A549 (cell line): Measurements from ENCODE around the gene FOS. TPM values are rescaled to one million over a fixed set of nuclear protein-coding genes. Genes with fewer than 3 reads are reported as not detected.

Experiments
- ATAC-seq, 2 experiments: fragments of 200-7000 bp in 1 of 2; fragments of >200 bp in 1 of 2; cut with Nextera tagmentation in 1 of 2; cut with Tn5 transposase in 1 of 2; 3 replicates each; pipeline versions ENCODE4 v1.8.0 to v1.9.1; 2018 to 2020; ENCODE audit warnings: mild to moderate bottlenecking in 1 of 2, moderate library complexity in 1 of 2
- CTCF ChIA-PET: fragments of 300-600 bp; sonication (Branson Sonifier 250); formaldehyde crosslinking; extraction: SDS; loops from one replicate; lab custom pipeline; 2021; ENCODE audit warnings: antibody characterized with exemption, inconsistent platforms; lab: Yijun Ruan, JAX
- POLR2A ChIA-PET: fragments of 350-600 bp; formaldehyde crosslinking; extraction: SDS; loops from one replicate; lab custom pipeline; 2021; ENCODE audit warnings: antibody characterized with exemption, inconsistent platforms; lab: Yijun Ruan, JAX
- DNase-seq, 2 experiments: peaks; one replicate each; pipeline versions ENCODE4 v3.0.0 to v3.0.0-alpha.2; 2011 to 2016; ENCODE audit warnings: low read depth in 1 of 2, low spot score in 1 of 2
- FAIRE-seq: peaks from 2 replicates; lab custom pipeline; 2011; peaks lifted over from hg19 to GRCh38; lab: Jason Lieb, UNC
- H3K27ac ChIP-seq, 2 experiments: fragments of >200 bp; sonication (Bioruptor Twin); formaldehyde crosslinking; 3 replicates each; pipeline ENCODE4 v1.5.1; 2016 to 2017
- H3K4me1 ChIP-seq: fragments of >200 bp; sonication (Bioruptor Twin); formaldehyde crosslinking; 3 replicates; pipeline ENCODE4 v1.6.1; 2016
- H3K4me2 ChIP-seq: fragments of >200 bp; sonication (Bioruptor Twin); formaldehyde crosslinking; 3 replicates; pipeline ENCODE4 v1.6.1; 2016
- H3K4me3 ChIP-seq: fragments of >200 bp; sonication (Bioruptor Twin); formaldehyde crosslinking; 3 replicates; pipeline ENCODE4 v1.5.1; 2016
- H3K9me3 ChIP-seq: fragments of >200 bp; sonication (Bioruptor Twin); formaldehyde crosslinking; 3 replicates; pipeline ENCODE4 v1.6.1; 2016
- CBX2 ChIP-seq: fragments of 200-600 bp; sonication (generic); IDR thresholded peaks from 2 replicates; pipeline ENCODE4 v1.6.1; 2016; ENCODE audit warnings: low read depth, mild to moderate bottlenecking, borderline replicate concordance
- CBX8 ChIP-seq: fragments of 200-600 bp; sonication (generic); IDR thresholded peaks from 2 replicates; pipeline ENCODE4 v1.6.1; 2016
- CEBPB ChIP-seq, 2 experiments: fragments of >200 bp in 1 of 2; sonication (Bioruptor Twin) in 1 of 2; formaldehyde crosslinking in 1 of 2; IDR thresholded peaks; 2 replicates each; pipeline ENCODE4 v1.6.1; 2012 to 2016
- EP300 ChIP-seq, 2 experiments: fragments of >200 bp; sonication (Bioruptor Twin); formaldehyde crosslinking; IDR thresholded peaks; 2 replicates in 1 of 2; 3 replicates in 1 of 2; pipeline ENCODE4 v1.6.1; 2016 to 2017
- FOSB ChIP-seq: fragments of 250-450 bp; sonication (Bioruptor Pico); IDR thresholded peaks from 2 replicates; pipeline ENCODE4 v1.5.0; 2020; ENCODE audit warnings: mild to moderate bottlenecking, moderate library complexity
- HOXB13 ChIP-seq: fragments of 250-450 bp; sonication (Bioruptor Pico); IDR thresholded peaks from 2 replicates; pipeline ENCODE4 v1.5.0; 2020; ENCODE audit warnings: low read depth, mild to moderate bottlenecking, moderate library complexity
- JUN ChIP-seq, 2 experiments: fragments of >200 bp; sonication (Bioruptor Twin); formaldehyde crosslinking; IDR thresholded peaks; 2 replicates in 1 of 2; 3 replicates in 1 of 2; pipeline ENCODE4 v1.6.1; 2016 to 2017
- KDM1A ChIP-seq: fragments of 200-600 bp; sonication (generic); IDR thresholded peaks from 2 replicates; pipeline ENCODE4 v1.6.1; 2016; ENCODE audit warnings: low read depth, mild to moderate bottlenecking
- MAFK ChIP-seq: fragments of 450-650 bp; IDR thresholded peaks from 2 replicates; pipeline ENCODE4 v1.6.1; 2014; ENCODE audit not compliant: partially characterized antibody
- MYC ChIP-seq: IDR thresholded peaks from 2 replicates; pipeline ENCODE4 v1.6.1; 2012; ENCODE audit warnings: mild to moderate bottlenecking, inconsistent platforms, low read length, improper control_type of control experiment, borderline replicate concordance
- NFE2L2 ChIP-seq: fragments of 150-350 bp; conservative IDR thresholded peaks from 2 replicates; pipeline ENCODE4 v1.6.1; 2014; ENCODE audit warnings: low read length
- NR3C1 ChIP-seq: fragments of >200 bp; sonication (Bioruptor Twin); formaldehyde crosslinking; IDR thresholded peaks from 3 replicates; pipeline ENCODE4 v1.6.1; 2017
- ZFP36 ChIP-seq: fragments of 450-650 bp; IDR thresholded peaks from 2 replicates; pipeline ENCODE4 v1.6.1; 2014; ENCODE audit warnings: borderline replicate concordance; ENCODE audit not compliant: partially characterized antibody
- ZSCAN20 ChIP-seq: fragments of 250-450 bp; sonication (Bioruptor Pico); IDR thresholded peaks from 2 replicates; pipeline ENCODE4 v1.8.0; 2022; ENCODE audit warnings: mild to moderate bottlenecking, moderate library complexity
- WGBS: methylation state at CpG from one replicate; pipeline ENCODE4 v1.1.6; 2017; ENCODE audit errors: missing lambda C conversion rate; 5-methylcytosine and 5-hydroxymethylcytosine counted together
- polyA plus RNA-seq, 4 experiments: library from polyadenylated mRNA; depleted of rRNA in 3 of 4; stranded (reverse); fragments of >200 nt; fragmentation: RNase III in 1 of 4; extraction: RNeasy Plus Mini Kit Qiagen cat#74134 plus additional on column Dnase treatment in 1 of 4; gene quantifications; 2 replicates in 3 of 4; 3 replicates in 1 of 4; pipeline ENCODE4 v1.2.3, GENCODE V29; 2011 to 2017
- TF ChIP-seq, protein P1 (sequence below): fragments of 200-600 bp; sonication (generic); IDR thresholded peaks from 2 replicates; pipeline ENCODE4 v1.6.1; 2016; ENCODE audit warnings: antibody characterized with exemption, mild to moderate bottlenecking, moderate library complexity
- TF ChIP-seq, protein P2 (sequence below): fragments of 250-450 bp; sonication (Bioruptor Pico); IDR thresholded peaks from 2 replicates; pipeline ENCODE4 v1.5.0; 2021; ENCODE audit warnings: mild to moderate bottlenecking, moderate library complexity, borderline replicate concordance
- TF ChIP-seq, protein P3 (sequence below): fragments of 250-450 bp; sonication (Bioruptor Pico); IDR thresholded peaks from 2 replicates; pipeline ENCODE4 v1.5.0; 2020; ENCODE audit warnings: low read depth, mild to moderate bottlenecking, moderate library complexity
- TF ChIP-seq, protein P4 (sequence below): fragments of >200 bp; sonication (Bioruptor Twin); formaldehyde crosslinking; IDR thresholded peaks from 3 replicates; pipeline ENCODE4 v1.5.1; 2016
- TF ChIP-seq, protein P5 (sequence below): IDR thresholded peaks from 2 replicates; pipeline ENCODE4 v1.6.1; 2012

Gene FOS
- polyA plus RNA-seq, 2 of the 4 experiments (the other 2 are of a cell fraction), result 4.2 to 256 TPM

DNA sequence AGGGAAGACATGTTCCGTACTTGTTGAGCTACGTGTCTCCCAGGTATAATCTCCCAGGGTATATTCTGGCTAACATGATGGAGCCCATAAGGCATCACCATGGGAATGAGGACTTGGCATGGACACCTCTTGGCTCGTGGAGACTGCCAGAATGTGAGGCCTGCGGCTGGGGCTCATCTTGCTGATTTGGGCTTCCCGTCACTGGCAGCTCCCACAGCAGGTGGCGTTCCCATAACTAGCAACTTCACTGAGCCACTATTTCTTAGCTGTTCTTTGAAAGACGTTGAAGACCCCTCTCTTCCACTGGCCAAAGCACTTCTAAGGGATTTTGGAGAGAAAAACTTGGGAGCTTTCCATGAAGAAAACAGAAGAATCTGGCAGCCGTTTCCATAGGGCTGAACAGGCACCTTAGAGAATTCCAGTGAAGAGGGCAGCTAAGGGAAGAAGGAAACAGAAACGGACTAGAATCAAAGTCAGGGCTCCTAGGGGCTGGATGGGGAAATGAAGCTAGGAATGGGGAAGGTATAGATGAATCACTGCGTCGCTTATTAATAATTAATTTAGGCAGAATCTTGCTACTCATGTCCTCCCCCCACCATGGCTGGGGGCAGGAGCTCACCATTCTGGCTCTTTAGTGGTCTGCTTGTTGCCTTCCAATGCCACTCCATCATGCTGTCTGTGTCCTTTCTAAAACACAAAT lies 39.7 kb upstream of the FOS start:
- ATAC-seq (peak; percentile 55 to 64), FAIRE-seq (no peak), DNase-seq (peak in 1 of 2 experiments; percentile 17)
- no peak for TF ChIP-seq CBX2
- Histone ChIP-seq H3K9me3 (no peaks in the 10 kb centered on the region), H3K4me3 (no peak overlapping the region), H3K4me2 (peak overlapping the region; percentile 48), H3K27ac (0 out of 6 replicates have a peak overlapping the region, but pooled peaks of 1 of the 2 experiments have one; percentile 30), H3K4me1 (peaks cover 13% of the 10 kb centered on the region)
- CTCF ChIA-PET, result interaction anchor here (0.7 to 1.8 kb wide), 11 partner anchors 9 to 84 kb away, joined by 3 to 8 read pairs (median 3); no protein-coding TSS in a partner anchor
- 66% methylated on average over 11 of the region's 11 CpGs for WGBS
- POLR2A ChIA-PET, result no interaction called here

DNA sequence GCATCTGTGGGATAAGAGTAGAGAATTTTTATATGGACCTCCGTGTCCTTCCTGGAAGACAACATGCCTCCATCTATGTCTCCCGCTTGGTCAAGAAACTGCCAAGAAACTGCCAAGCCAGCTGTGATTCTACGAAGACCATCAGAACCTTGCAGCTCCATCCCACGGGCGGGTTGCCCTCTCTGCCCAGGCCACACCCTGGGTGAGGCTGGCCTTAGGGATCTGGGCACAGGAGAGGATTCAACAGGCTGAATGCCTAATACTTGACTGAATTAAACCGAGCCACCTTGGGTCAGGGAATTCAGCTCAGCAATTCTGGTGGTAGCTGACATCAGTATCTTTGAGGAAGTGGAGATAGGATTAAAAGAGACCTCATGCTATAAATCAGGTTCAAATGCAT lies 37.8 kb upstream of the FOS start:
- no peak for FAIRE-seq
- CTCF ChIA-PET, result interaction anchor here (0.6 to 2.5 kb wide), 3 partner anchors 49 to 59 kb away, joined by 3 to 8 read pairs (median 3); no protein-coding TSS in a partner anchor

More for the DNA sequence above, 37.8 kb upstream of the FOS start:
- WGBS, result 87% methylated on average over 6 of the region's 6 CpGs
- Histone ChIP-seq H3K9me3 (no peaks in the 10 kb centered on the region), H3K4me2 (no peak overlapping the region), H3K4me3 (no peak overlapping the region), H3K27ac (no peak overlapping the region), H3K4me1 (peaks cover 8% of the 10 kb centered on the region)
- POLR2A ChIA-PET, result no interaction called here
- TF ChIP-seq ZFP36 (no peak), HOXB13 (CRISPR knock-in tag) (no peak), NFE2L2 (no peak), ZSCAN20 (no peak), MAFK (no peak), FOSB (CRISPR knock-in tag) (no peak), CBX8 (no peak), NR3C1 (no peak), CEBPB (IDR thresholded peaks at IDR 0.05) (no peak), EP300 (IDR thresholded peaks at IDR 0.05) (no peak), JUN (IDR thresholded peaks at IDR 0.05) (no peak), MYC (no peak), KDM1A (no peak)
- TF ChIP-seq, protein P1, sequence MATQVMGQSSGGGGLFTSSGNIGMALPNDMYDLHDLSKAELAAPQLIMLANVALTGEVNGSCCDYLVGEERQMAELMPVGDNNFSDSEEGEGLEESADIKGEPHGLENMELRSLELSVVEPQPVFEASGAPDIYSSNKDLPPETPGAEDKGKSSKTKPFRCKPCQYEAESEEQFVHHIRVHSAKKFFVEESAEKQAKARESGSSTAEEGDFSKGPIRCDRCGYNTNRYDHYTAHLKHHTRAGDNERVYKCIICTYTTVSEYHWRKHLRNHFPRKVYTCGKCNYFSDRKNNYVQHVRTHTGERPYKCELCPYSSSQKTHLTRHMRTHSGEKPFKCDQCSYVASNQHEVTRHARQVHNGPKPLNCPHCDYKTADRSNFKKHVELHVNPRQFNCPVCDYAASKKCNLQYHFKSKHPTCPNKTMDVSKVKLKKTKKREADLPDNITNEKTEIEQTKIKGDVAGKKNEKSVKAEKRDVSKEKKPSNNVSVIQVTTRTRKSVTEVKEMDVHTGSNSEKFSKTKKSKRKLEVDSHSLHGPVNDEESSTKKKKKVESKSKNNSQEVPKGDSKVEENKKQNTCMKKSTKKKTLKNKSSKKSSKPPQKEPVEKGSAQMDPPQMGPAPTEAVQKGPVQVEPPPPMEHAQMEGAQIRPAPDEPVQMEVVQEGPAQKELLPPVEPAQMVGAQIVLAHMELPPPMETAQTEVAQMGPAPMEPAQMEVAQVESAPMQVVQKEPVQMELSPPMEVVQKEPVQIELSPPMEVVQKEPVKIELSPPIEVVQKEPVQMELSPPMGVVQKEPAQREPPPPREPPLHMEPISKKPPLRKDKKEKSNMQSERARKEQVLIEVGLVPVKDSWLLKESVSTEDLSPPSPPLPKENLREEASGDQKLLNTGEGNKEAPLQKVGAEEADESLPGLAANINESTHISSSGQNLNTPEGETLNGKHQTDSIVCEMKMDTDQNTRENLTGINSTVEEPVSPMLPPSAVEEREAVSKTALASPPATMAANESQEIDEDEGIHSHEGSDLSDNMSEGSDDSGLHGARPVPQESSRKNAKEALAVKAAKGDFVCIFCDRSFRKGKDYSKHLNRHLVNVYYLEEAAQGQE, result no peak
- TF ChIP-seq, protein P2, sequence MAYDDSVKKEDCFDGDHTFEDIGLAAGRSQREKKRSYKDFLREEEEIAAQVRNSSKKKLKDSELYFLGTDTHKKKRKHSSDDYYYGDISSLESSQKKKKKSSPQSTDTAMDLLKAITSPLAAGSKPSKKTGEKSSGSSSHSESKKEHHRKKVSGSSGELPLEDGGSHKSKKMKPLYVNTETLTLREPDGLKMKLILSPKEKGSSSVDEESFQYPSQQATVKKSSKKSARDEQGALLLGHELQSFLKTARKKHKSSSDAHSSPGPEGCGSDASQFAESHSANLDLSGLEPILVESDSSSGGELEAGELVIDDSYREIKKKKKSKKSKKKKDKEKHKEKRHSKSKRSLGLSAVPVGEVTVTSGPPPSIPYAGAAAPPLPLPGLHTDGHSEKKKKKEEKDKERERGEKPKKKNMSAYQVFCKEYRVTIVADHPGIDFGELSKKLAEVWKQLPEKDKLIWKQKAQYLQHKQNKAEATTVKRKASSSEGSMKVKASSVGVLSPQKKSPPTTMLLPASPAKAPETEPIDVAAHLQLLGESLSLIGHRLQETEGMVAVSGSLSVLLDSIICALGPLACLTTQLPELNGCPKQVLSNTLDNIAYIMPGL (CRISPR knock-in tag), result no peak
- TF ChIP-seq, protein P3, sequence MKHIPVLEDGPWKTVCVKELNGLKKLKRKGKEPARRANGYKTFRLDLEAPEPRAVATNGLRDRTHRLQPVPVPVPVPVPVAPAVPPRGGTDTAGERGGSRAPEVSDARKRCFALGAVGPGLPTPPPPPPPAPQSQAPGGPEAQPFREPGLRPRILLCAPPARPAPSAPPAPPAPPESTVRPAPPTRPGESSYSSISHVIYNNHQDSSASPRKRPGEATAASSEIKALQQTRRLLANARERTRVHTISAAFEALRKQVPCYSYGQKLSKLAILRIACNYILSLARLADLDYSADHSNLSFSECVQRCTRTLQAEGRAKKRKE (CRISPR knock-in tag), result no peak
- TF ChIP-seq, protein P4, sequence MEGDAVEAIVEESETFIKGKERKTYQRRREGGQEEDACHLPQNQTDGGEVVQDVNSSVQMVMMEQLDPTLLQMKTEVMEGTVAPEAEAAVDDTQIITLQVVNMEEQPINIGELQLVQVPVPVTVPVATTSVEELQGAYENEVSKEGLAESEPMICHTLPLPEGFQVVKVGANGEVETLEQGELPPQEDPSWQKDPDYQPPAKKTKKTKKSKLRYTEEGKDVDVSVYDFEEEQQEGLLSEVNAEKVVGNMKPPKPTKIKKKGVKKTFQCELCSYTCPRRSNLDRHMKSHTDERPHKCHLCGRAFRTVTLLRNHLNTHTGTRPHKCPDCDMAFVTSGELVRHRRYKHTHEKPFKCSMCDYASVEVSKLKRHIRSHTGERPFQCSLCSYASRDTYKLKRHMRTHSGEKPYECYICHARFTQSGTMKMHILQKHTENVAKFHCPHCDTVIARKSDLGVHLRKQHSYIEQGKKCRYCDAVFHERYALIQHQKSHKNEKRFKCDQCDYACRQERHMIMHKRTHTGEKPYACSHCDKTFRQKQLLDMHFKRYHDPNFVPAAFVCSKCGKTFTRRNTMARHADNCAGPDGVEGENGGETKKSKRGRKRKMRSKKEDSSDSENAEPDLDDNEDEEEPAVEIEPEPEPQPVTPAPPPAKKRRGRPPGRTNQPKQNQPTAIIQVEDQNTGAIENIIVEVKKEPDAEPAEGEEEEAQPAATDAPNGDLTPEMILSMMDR, result no peak
- TF ChIP-seq, protein P5, sequence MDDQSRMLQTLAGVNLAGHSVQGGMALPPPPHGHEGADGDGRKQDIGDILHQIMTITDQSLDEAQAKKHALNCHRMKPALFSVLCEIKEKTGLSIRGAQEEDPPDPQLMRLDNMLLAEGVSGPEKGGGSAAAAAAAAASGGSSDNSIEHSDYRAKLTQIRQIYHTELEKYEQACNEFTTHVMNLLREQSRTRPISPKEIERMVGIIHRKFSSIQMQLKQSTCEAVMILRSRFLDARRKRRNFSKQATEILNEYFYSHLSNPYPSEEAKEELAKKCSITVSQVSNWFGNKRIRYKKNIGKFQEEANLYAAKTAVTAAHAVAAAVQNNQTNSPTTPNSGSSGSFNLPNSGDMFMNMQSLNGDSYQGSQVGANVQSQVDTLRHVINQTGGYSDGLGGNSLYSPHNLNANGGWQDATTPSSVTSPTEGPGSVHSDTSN, result no peak
- no peak for ATAC-seq
- DNase-seq, result no peak
